Measurements from ENCODE around the gene FGF9. TPM values are rescaled to one million over a fixed set of nuclear protein-coding genes. Genes with fewer than 3 reads are reported as not detected.

FGF9 gene
- total RNA-seq, 1 experiment from 2014 or later = 1.0 TPM

DNA sequence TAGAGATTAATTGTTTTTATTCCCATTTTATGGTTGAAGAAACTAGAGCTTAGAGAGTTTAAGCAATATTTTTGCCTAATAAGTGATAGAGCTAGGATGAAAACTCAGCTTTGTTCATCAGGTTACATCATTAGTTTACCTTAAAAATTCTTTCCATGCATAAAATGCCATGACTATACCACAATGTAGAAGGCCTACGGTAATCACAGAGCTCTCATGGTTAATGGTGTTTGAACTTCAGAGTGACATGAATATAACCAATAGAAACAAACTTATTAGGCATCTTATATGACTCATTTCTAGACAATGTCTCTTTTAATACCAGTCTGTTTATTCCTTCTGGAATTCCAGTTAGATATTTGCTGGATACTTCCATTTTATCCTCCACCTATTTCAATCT lies 78.5 kb downstream of the FGF9 start:
- H3K4me1 Mint-ChIP-seq (ENCODE audit: low read depth, unreplicated experiment) = peaks cover 54% of the 10 kb centered on the region
- peaks cover 9% of the 10 kb centered on the region; the same call in 1 of the 2 replicates for H3K9me3 ChIP-seq
- no peaks in the 10 kb centered on the region for H3K36me3 ChIP-seq (ENCODE audit: control insufficient read depth, insufficient read depth, low read length)
- TF ChIP-seq, protein P1, sequence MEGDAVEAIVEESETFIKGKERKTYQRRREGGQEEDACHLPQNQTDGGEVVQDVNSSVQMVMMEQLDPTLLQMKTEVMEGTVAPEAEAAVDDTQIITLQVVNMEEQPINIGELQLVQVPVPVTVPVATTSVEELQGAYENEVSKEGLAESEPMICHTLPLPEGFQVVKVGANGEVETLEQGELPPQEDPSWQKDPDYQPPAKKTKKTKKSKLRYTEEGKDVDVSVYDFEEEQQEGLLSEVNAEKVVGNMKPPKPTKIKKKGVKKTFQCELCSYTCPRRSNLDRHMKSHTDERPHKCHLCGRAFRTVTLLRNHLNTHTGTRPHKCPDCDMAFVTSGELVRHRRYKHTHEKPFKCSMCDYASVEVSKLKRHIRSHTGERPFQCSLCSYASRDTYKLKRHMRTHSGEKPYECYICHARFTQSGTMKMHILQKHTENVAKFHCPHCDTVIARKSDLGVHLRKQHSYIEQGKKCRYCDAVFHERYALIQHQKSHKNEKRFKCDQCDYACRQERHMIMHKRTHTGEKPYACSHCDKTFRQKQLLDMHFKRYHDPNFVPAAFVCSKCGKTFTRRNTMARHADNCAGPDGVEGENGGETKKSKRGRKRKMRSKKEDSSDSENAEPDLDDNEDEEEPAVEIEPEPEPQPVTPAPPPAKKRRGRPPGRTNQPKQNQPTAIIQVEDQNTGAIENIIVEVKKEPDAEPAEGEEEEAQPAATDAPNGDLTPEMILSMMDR (IDR thresholded peaks at IDR 0.05; ENCODE audit: insufficient read depth in 1 of 2, low read depth in 1 of 2, low read length in 1 of 2, severe bottlenecking in 1 of 2, unreplicated experiment in 1 of 2) = no peak
- H3K27me3 Mint-ChIP-seq (ENCODE audit: insufficient read depth, unreplicated experiment) = no peaks in the 10 kb centered on the region
- BruUV-seq (replicated peaks) = no TSS peak
- intact Hi-C loops (cut with micrococcal nuclease; ENCODE audit: unreplicated experiment) = no loop called here
- CTCF ChIA-PET = no interaction called here
- no peak overlapping the region for H3K4me3 Mint-ChIP-seq (ENCODE audit: unreplicated experiment)
- no peaks in the 10 kb centered on the region for H3K27me3 ChIP-seq (replicated peaks; ENCODE audit: control insufficient read depth, insufficient read depth, low read length)
- DNase-seq = no peak
- peaks cover 25% of the 10 kb centered on the region for H3K9me3 Mint-ChIP-seq (ENCODE audit: unreplicated experiment)
- H3K4me1 ChIP-seq = peaks cover 54% of the 10 kb centered on the region
- H3K36me3 Mint-ChIP-seq (ENCODE audit: insufficient read depth, unreplicated experiment) = peaks cover 6% of the 10 kb centered on the region
- POLR2A ChIA-PET = interaction anchor here (0.6 kb wide), 1 partner anchor 688 kb away, joined by 5 read pairs; the partner anchor contains the start of gene LATS2
- H3K4me3 ChIP-seq (ENCODE audit: low read depth, low read length) = no peak overlapping the region
- H3K27ac Mint-ChIP-seq (ENCODE audit: unreplicated experiment) = no peak overlapping the region

DNA sequence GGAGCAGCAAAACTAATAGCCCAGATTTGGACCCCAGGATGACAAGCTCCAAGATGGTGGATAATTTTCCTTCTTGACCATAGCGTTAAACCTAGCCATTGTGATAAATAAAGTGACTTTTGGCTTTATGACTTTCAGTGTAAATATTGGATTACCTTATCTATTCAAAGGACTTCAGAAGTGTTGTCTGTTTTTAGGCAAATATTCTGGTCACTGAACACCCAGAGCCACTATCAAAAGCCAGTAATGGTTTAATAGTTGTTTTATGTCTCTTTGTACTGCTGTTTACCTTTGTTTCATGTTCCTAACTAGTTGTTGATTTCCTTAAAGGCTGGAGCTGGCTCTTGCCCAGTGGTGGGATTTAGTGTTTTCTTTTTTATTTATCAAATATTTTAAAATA lies 81.6 kb downstream of the FGF9 start:
- TF ChIP-seq, protein P1 (IDR thresholded peaks at IDR 0.05; ENCODE audit: insufficient read depth in 1 of 2, low read depth in 1 of 2, low read length in 1 of 2, severe bottlenecking in 1 of 2, unreplicated experiment in 1 of 2) = no peak
- peaks cover 25% of the 10 kb centered on the region for H3K9me3 Mint-ChIP-seq (ENCODE audit: unreplicated experiment)
- H3K4me3 Mint-ChIP-seq (ENCODE audit: unreplicated experiment) = no peak overlapping the region
- H3K4me1 Mint-ChIP-seq (ENCODE audit: low read depth, unreplicated experiment) = peaks cover 56% of the 10 kb centered on the region
- no TSS peak for BruUV-seq (replicated peaks)
- CTCF ChIA-PET = no interaction called here
- Histone ChIP-seq H3K9me3 (peaks cover 5% of the 10 kb centered on the region; the same call in 1 of the 2 replicates), H3K4me3 (ENCODE audit: low read depth, low read length) (no peak overlapping the region), H3K4me1 (peaks cover 40% of the 10 kb centered on the region), H3K27me3 (replicated peaks; ENCODE audit: control insufficient read depth, insufficient read depth, low read length) (no peaks in the 10 kb centered on the region), H3K36me3 (ENCODE audit: control insufficient read depth, insufficient read depth, low read length) (no peaks in the 10 kb centered on the region)
- no peaks in the 10 kb centered on the region for H3K27me3 Mint-ChIP-seq (ENCODE audit: insufficient read depth, unreplicated experiment)
- no peak overlapping the region for H3K27ac Mint-ChIP-seq (ENCODE audit: unreplicated experiment)
- POLR2A ChIA-PET = no interaction called here
- H3K36me3 Mint-ChIP-seq (ENCODE audit: insufficient read depth, unreplicated experiment) = peaks cover 6% of the 10 kb centered on the region
- intact Hi-C loops (cut with micrococcal nuclease; ENCODE audit: unreplicated experiment) = loop anchor here (1.0 to 2.0 kb wide), 2 partner anchors 10 to 40 kb away; no protein-coding TSS in a partner anchor
- peak in 1 of 2 experiments; percentile 30 for DNase-seq

DNA sequence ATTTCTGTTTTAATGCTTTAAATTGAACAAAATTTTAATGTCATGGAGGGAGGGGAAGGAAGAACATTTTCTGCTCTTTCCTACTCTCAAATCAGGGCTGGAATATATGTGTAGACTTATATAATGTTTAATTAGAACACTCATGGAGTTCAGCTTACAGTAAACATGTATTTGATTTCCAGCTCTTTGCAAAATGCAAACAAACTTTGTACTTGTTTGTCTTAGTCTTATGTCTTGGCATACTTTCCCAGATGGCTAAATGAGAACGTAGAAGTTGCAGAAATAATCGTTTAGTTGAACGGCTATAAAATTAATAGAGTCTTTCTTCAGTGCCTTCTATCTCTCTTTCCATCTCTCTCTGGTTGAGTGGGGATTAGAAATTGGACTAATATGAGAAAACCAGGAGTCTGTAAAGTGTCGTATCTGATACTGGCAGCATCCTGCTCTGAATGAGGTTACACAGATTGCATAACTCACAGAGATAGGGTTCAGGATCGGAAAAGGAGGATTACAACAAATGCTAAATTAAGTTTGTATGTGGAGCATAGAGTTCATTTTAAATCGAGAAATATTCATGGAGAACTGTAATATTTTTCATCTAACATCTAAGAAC lies 82.3 kb downstream of the FGF9 start:
- no peak overlapping the region for H3K4me3 Mint-ChIP-seq (ENCODE audit: unreplicated experiment)

More for the DNA sequence above, 82.3 kb downstream of the FGF9 start:
- TF ChIP-seq, protein P1 (IDR thresholded peaks at IDR 0.05; ENCODE audit: insufficient read depth in 1 of 2, low read depth in 1 of 2, low read length in 1 of 2, severe bottlenecking in 1 of 2, unreplicated experiment in 1 of 2) = no peak
- H3K36me3 ChIP-seq (ENCODE audit: control insufficient read depth, insufficient read depth, low read length) = no peaks in the 10 kb centered on the region
- peaks cover 5% of the 10 kb centered on the region; the same call in 1 of the 2 replicates for H3K9me3 ChIP-seq
- H3K27me3 Mint-ChIP-seq (ENCODE audit: insufficient read depth, unreplicated experiment) = no peaks in the 10 kb centered on the region
- no peak overlapping the region for H3K4me3 ChIP-seq (ENCODE audit: low read depth, low read length)
- H3K27me3 ChIP-seq (replicated peaks; ENCODE audit: control insufficient read depth, insufficient read depth, low read length) = no peaks in the 10 kb centered on the region
- BruUV-seq (replicated peaks) = no TSS peak
- peaks cover 34% of the 10 kb centered on the region for H3K4me1 ChIP-seq
- no peak for DNase-seq
- peaks cover 57% of the 10 kb centered on the region for H3K4me1 Mint-ChIP-seq (ENCODE audit: low read depth, unreplicated experiment)
- CTCF ChIA-PET = no interaction called here
- intact Hi-C loops (cut with micrococcal nuclease; ENCODE audit: unreplicated experiment) = loop anchor here (2.0 kb wide), 1 partner anchor 40 kb away; no protein-coding TSS in a partner anchor
- H3K36me3 Mint-ChIP-seq (ENCODE audit: insufficient read depth, unreplicated experiment) = peaks cover 6% of the 10 kb centered on the region
- H3K9me3 Mint-ChIP-seq (ENCODE audit: unreplicated experiment) = peaks cover 25% of the 10 kb centered on the region
- H3K27ac Mint-ChIP-seq (ENCODE audit: unreplicated experiment) = peak overlapping the region; percentile 39
- POLR2A ChIA-PET = no interaction called here

Other genes starting within 250 kb of the FGF9 start
- 84.5 and 87.9 TPM in 2 replicates for gene ZDHHC20, start 211.8 kb upstream of the FGF9 start, total RNA-seq (2022)
- 43.1 and 47.6 TPM in 2 replicates for gene MICU2, start 66.9 kb upstream of the FGF9 start, total RNA-seq (2022)